GM19193 (cell line): Measurements from ENCODE around the gene FKBP3.

ENCODE experiments used
- POLR2A ChIP-seq: IDR thresholded peaks from 4 replicates; pipeline ENCODE4 v1.6.1; 2011; ENCODE audit not compliant: insufficient read depth, insufficient read length; ENCODE audit errors: extremely low read depth

Gene FKBP3

GRCh38 chr14:45128963-45129629 lies 5.2 kb downstream of the FKBP3 start:
- TF ChIP-seq POLR2A, result no peak

DNA sequence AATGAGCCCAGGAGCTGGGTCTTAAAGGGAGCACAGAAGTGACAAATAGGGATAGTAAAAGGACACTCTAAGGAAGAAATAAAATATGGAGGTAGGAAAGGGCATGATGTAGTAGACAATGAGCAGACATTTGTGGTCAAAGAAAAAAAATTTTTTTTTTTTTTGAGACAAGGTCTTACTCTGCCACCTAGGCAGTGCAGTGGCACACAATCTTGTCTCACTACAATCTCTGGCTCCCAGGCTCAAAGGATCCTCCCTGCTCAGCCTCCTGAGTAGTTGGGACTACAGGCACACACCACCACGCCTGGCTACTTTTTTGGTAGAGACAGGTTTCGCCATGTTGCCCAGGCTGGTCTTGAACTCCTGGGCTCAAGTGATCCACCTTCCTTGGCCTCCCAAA lies 8.5 kb downstream of the FKBP3 start:
- TF ChIP-seq POLR2A, result no peak

DNA sequence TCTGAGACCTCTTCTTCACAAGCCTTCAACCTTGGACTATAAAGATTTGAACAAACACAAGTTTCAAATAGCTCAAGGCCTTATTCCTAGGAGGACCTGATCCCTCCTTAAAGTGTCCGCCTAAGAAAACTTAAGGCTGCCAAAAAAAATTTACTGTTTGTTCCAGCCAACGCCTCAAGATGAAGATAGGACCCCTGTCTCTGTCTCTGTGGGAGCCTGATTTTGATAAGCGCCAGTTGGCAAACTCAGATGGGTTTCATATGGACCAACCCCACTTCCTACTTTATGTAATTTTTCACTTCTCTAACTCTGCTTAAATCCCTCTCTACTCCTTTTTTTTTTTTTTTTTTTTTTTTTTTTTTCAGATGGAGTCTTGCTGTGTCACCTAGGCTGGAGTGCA lies 11.0 kb downstream of the FKBP3 start:
- no peak for TF ChIP-seq POLR2A

GRCh38 chr14:45120096-45120495 lies 14.2 kb downstream of the FKBP3 start:
- no peak for TF ChIP-seq POLR2A

DNA sequence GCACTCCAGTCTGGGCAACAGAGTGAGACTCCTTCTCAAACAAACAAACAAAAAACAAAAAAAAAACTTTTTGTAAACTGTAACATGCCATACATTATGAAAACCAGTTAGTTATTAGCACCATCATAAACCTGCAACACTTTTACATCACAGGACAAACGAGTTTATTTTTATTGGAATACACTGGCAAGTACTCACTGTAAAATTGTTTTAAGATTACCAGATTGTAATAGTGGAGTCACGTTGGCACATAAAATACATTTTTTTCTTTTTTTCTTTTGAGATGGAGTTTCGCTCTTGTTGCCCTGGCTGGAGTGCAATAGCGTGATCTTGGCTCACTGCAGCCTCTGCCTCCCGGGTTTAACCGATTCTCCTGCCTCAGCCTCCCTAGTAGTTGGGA lies 15.7 kb downstream of the FKBP3 start:
- TF ChIP-seq POLR2A, result no peak

- TF ChIP-seq POLR2A, result no peak
Measured at GRCh38 chr14:45114327-45114726, 20.0 kb downstream of the FKBP3 start.

DNA sequence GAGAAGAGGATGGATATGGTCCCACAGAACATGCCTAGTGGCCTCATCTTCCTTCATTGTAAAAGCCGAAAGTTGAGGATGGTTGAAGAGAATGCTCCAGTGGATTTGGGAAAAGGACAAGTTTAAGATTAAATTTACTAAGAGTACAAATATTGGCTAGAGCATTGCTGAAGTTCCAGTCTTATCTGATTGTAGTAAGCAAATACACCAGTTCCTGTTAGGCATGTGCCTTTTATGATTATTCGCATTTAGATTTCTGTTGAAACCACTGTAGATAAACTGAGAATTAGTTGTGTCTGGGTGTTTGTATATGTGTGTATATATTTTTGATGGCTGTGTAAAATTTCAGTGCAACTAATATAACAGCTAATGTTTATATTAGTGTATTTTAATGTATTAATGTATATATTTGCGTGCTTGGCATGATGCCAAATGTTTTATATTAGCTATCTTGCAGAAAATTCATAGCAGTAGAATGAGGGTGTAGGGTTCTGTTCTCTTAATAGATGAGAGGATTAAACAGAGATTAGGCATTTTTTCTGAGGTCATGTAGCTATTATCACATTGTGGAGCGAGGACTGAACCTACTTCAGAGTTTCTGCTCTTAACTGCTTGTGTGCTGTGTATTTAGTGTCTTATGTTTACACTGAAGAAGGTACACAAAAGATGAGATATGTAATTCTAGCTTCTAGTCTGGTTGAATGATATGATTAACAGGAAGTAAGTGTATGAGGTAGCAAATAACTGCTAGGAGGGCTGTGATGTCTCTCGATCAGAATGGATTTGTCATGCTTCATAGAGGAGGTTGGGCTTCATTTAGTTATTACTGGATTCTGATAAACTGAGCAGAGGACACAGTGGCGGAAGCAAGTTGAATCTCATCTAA lies 21.1 kb downstream of the FKBP3 start:
- no peak for TF ChIP-seq POLR2A

DNA sequence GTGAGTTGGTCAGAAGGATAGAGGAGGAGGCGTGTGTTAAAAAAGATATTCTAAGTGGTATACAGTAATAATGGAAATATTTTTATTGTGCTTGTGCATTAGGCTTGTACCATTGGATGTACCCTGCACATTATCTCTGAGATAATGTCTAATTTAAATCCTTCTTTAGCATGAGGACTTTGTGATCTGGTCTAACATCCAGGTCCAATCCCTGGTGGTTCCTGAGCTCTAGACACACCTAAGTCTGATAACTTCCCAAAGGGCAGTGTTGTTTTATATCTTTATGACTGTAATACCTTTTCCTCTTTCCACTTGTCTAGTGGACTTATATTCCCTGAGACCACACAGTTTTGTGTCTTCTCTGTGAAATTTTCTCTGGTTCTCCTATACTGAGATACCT lies 29.7 kb downstream of the FKBP3 start:
- no peak for TF ChIP-seq POLR2A

GRCh38 chr14:45103806-45104205 lies 30.5 kb downstream of the FKBP3 start:
- no peak for TF ChIP-seq POLR2A

DNA sequence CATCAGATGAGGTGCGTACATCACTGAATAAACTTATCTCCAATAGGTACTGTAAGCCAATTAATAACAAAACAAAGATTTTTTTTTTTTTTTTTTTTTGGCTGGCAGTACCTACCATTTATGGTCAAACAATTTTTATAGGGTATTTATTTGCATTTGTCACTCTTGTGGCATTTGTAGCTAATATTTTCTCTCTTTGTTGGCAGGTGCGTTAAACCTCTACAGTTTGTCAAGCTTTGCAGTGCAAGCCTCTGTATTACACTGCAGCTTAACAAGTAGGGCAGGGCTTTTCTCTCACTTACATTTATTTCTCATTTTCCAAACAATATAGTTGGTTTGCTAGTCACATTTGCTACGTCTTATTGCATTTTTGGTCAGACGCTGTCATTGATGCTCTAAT lies 38.1 kb downstream of the FKBP3 start:
- TF ChIP-seq POLR2A, result no peak

DNA sequence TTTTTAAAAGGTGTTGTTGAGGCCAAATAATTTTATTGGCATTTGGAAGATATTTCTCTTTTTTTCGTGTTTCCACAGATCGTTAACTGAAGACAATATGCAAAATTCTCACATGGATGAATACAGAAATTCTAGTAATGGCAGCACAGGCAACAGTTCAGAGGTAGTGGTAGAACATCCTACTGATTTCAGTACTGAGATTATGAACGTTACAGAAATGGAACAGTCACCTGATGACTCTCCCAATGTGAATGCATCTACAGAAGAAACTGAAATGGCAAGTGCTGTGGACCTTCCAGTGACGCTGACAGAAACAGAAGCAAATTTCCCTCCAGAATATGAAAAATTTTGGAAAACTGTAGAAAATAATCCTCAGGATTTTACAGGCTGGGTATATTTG lies 39.1 kb downstream of the FKBP3 start:
- no peak for TF ChIP-seq POLR2A

- no peak for TF ChIP-seq POLR2A
Measured at GRCh38 chr14:45094275-45094674, 40.0 kb downstream of the FKBP3 start.

- TF ChIP-seq POLR2A, result no peak
Measured at GRCh38 chr14:45091710-45092109, 42.6 kb downstream of the FKBP3 start.

DNA sequence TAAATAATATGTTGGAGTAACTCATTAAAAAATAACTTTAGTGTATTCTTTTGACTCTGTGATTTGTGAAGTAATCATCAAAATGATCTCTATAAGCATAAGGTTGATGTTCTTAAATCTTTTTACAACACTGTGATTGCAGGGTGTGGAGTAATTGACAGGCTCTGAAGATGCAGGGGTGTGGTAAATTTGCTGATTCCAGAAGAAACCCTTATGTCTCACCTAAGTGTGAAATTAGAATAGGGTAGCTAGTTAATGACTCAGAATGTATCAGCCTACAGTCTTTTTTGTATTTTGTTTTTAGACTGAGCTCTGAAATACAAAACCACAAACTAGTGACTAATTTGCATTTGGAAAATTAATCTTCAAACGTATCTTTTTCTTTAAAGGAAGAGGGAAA lies 44.5 kb downstream of the FKBP3 start:
- TF ChIP-seq POLR2A, result no peak

DNA sequence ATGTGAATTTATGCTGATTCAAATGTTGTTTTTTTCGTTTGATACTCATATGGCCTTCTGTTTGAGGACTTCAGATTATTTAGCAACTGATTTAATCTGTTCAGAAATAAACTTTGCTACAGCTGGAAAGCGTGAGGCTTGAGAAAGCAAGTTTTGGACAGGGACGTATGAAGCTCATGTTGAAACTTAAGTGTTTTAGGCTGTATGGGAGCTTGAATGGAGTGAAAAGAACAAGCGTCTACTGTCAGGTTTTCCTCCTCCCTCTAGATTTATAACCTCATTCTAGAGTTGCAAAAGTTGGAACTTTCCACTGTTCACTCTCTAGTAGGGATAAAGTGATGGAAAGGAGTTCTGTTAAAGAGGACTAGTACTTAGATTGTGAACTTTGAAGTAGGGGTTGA lies 49.3 kb downstream of the FKBP3 start:
- no peak for TF ChIP-seq POLR2A
